ENCODE results near the gene LRRC46.

The LRRC46 gene, protein sequence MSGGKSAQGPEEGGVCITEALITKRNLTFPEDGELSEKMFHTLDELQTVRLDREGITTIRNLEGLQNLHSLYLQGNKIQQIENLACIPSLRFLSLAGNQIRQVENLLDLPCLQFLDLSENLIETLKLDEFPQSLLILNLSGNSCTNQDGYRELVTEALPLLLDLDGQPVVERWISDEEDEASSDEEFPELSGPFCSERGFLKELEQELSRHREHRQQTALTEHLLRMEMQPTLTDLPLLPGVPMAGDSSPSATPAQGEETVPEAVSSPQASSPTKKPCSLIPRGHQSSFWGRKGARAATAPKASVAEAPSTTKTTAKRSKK

DNA sequence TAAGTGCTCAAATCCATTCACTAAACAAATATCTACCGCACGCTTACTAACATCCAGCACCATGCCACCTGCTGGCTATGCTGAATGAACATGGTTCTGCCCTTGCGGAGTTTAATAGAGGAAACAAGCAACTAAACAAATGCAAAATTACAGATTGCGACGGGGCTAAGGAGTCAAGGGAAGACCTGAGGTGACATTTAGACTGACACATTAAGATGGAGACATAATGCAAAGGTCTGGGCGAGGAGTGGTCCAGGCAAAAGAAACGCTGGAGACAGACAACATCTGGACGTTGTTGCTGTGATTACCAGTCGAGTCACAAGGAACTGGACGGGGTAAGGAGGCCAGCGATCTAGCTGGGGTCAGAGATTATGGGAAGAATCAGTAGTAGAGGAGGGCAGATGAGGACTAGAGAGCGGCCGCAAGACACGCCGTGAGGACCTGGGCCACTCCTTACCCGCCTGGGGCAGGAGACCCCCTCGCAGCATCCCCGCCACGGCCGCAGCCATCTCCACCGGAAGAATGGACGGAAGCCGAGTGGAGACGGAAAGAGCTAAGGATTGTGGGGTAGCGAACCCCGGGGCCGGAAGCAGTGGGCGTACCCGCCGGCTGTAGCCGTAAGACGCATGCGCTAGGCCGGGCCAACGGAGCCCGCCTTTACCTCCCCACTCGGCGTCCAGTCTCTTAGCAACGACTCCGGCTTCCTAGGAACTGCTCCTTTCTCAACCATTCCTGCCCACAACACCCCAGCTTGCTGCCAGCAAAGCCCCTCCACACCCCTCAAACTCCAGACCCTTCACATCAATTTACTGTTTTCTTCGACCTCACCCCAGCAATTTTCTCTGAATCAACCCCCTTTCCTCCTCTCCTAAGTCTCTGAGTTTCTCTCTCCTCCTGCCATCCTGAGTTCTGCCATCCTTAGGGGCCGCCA lies at the start of gene LRRC46, which contains the start of gene MRPL10:
Gene LRRC46 (plus strand): TSS at position 668 of the 931 bp plus-strand sequence. CDS start 320 bp downstream, outside the sequence.
Gene MRPL10 (minus strand): TSS at position 539 of the 931 bp plus-strand sequence. CDS start 30 bp downstream, at position 509.
- peak; percentile 83 for DNase-seq (ENCODE audit: low read depth)

DNA sequence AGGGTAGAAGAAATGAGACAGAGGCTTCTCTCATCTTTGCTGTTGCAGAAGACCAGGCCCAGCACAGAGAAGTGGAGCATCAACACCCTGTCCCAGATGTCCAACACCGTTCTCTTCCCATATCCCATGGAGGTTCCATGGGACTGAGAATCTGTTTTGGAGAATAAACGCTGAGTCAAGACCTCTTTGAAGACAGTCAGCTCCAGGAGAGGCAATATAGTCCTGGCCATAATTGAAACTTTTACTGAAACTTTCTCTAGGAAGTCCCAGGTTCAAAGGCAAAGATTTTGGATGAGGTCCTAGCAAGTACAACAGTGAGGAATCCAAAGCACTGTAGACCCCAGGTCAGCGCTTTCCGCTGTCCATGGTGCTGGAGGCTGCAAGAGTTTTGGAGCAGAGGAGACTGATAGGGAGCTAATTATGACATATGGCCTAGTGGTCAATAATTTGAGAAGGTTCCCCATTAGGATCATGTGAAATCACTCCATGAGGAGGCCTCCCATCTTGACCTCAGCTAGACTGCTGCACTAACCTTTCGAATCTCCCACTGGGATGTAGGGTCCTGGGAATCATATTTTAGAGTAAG lies 45.8 kb upstream of the LRRC46 start:
- DNase-seq (ENCODE audit: low read depth) = no peak

DNA sequence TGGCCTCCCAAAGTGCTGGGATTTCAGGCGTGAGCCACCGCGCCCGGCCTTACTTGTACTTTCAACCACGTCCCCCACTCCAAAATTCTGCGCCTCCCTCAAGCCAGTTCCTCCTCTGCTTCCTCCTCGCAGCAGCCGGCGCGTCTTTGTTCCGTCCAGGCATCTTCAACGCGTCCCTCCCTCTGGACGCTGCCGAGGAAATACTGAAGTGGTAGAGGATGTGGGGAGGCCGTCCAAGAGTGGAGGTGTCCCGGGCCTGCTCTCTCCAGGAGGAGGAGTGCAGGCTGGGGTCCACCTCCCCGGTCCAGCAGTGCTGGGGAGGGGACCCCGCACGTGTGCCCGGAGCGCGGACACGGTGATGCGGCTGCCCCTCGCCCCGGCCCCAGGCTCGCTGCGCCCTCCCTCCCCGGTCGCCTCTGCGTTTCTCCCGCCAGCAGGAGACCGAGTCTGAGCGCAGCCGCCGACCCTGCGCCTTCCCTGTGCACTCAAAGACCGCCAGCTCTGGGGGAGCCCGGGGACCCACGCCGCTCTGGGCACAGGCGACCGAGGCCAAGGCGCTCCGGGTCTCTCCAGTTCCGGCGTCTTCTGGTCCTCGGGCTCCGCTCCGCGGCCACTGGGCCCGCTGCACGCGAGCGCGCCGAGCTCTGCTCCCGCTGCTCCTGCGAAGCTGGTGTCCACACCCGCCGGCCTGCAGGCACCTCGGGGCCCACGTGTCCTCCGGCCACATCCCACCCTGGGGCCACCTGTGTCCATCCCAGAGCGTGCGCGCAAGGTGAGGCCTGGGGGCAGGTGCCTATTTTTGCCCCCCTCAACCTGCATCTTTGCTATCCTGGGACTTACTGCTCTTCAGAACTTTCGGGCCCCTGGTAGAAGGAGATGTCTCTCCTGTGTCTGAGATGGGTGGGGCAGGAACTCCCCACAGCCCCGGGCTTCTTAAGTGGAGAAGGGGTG lies 41.6 kb upstream of the LRRC46 start:
- no peak for DNase-seq (ENCODE audit: low read depth)

DNA sequence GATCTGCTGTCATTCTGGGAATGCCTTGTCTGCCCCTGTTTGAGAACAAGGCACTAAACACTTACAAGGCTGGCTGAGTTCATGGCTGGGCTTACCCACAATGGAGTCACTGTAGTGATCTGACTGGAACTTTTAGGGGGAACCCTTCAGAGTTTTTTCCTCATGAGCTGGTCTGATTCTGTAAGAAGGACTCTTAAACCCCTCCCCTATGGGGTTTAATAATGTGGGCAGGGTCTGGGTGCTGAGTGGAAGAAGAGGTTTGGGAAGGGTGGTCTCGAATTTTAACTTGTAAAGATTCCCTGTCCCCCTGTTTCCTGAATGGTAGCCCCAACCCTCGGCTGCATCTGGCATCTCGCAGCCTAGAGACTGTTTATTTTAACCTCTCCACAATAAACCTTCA lies 40.4 kb upstream of the LRRC46 start:
- DNase-seq (ENCODE audit: low read depth) = no peak

DNA sequence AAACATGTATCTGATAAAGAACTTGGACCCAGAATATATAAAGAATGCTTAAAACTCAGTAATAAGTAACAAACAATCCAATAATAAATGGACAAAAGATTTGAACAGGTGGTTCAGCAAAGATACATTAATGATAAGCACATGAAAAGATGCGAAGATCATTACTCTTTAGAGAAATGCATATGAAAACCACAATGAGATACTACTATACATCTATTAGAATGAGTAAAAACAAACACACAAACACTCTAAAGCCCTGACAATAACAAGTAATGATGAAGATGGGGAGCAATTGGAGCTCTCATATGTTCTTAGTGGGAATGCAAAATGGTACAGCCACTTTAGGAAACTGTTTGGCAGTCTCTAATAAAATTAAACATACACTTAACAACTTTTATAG lies 39.0 kb upstream of the LRRC46 start:
- no peak for DNase-seq (ENCODE audit: low read depth)

DNA sequence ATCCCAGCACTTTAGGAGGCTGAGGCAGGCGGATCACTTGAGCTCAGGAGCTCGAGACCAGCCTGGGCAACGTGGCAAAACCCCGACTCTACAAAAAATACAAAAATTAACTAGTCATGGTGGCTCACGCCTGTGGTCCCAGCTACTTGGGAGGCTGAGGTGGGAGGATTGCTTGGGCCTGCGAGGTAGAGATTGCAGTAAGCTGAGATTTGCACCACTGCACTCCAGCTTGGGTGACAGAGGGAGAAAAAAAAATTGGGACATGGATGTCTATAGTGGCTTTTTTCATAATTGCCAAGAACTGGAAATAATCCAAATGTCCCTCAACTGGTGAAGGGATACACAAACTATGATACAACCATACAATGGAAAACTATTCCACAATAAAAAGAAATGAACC lies 38.5 kb upstream of the LRRC46 start:
- DNase-seq (ENCODE audit: low read depth) = no peak

DNA sequence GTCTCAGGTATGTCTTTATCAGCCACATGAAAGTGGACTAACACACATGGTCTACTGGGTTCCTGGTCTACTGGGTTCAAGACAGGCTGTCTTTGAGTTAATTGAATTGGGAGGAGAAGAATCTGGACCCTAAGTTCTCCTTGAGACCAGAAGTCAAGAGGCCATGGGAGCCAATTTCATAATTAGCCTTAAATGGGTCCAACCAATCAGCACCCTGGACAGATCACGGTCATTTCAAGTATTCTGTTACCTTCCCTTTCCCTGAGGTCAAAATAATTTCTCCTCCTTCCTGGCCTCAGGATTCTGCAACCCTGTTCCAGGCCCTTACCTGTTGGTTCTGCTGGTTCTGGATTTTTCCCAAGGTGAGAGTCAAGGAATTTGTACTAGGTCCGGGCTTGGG lies 33.7 kb upstream of the LRRC46 start:
- no peak for DNase-seq (ENCODE audit: low read depth)

DNA sequence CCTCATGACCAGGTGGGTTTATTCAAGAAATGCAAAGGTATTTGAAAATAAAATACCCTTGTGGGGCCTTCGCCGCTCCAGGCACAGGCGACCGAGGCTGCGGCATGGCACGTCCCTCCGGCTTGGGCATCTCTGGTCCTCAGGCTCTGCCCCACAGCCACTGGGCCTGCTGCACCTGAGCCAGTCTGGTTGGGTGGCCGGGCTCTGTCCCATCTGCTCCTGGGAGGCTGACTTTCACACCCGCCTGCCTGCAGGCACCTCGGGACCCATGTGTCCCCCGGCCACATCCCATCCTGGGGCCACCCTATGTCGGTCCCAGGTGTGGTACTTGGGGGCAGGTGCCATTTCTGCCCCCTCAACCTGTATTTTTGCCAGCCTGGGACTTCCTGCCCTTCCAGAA lies 30.8 kb upstream of the LRRC46 start:
- DNase-seq (ENCODE audit: low read depth) = no peak

DNA sequence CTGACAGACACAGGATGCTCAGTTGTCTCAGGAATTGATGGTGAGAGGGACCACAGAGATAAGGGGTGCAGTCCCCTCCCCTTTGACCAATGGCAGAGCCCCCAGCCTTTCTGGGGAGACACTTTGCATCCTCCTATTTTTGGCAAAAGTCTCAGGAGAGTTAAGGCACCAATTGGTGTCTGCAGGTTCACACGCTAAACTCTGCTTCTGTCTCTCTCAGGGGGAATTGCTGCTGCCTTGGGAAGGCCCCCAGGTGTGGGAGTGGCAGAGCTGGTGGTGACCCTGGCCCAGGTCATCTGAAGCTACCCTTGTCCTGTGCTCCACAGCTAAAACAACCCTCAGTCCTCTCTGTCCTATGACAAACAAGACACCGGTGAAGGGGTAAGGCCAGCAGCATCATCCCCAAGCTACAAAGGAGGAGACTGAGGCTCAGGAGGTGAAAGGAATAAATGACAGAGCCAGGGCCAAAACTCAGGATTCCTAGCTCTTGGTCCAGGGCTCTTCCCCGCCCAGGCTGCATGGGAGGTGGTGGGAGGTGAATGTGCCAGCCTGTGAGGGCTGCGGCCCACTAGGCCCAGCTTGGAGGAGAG lies 30.2 kb upstream of the LRRC46 start:
- DNase-seq (ENCODE audit: low read depth) = no peak

DNA sequence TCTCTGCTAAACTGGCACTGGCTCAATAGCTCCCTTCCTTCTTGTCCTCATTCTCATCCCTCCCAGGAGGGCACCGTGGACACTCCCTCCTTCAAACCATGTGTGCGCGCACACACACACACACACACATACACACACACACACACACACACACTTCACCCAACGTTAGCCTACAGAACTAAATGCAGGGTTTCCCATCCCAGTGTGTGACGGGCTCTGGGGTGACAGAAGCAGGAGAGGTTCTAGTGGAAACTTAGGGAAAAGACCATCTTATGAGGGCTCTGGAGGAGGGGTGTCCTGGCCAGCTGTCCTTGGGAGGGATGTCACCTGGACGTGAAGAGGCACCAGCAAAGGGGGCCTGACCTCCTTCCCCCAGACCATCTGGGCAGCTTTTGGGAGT lies 29.6 kb upstream of the LRRC46 start:
- DNase-seq (ENCODE audit: low read depth) = no peak

DNA sequence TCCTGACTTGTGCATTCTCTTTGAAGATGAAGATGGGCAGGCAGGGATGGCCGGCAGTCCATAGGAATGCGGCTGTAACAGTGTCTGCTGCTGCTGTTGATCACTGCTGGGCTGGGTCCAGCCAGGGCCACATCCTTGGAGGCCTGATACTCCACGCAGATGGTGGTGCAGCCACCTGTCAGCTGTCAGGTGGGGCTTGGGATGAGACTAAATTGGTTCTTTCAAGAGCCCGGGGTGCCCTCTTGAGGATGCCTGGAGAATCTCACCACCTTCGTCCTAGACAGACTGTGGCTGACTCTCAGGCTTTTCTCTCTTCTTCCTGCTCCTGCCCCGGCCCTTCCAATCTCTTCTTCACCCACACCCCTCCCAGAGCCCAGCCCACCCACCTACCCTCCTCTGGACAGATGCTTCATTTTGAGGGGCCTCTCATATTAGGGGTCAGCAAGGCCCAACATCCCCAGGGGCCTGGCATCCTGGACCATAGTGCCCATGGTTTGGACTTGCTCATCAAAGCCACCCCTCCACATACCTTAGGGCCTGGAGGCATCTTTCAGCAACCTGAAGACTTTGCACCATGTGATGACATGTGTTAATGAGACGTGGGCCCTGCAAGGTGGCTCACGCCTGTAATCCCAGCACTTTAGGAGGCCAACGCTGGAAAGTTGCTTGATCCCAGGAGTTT lies 29.0 kb upstream of the LRRC46 start:
- DNase-seq (ENCODE audit: low read depth) = no peak

DNA sequence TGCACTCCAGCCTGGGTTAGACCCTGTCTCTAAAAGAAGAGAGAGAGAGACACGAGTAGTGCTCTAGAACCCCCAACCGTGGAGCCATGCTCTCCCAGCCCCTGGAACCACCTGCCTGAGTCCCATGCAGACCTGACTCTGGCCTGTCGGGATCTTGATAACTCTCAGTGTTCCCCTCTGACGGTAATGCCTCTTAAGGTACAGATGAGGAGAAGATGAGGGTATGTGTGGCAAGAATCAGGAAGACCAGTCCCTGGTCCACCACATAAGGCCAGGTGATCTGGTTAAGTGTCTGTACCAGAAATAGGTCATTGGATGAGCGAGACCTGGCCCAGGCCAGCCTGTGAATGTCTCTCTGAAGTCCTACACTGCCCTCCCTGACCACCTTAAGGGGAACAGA lies 28.3 kb upstream of the LRRC46 start:
- DNase-seq (ENCODE audit: low read depth) = no peak

DNA sequence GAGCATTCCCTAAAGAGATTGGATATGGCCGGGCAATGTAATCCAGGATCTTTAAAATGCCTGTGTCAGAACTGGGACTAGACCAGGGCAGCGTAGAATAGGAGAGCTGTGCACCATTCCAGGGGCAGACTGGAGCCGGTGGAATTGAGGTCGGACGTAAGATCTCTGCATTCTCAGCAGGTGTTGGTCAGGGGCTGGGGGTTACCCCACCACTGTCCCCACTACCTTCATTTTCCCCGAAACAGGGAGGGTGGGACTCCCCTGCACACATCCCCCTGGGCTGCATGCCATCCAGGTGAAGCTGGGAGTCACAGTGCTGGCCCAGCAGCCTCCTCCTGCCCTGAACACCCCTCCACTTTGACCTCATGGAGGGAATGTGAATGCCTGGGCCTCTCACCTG lies 27.7 kb upstream of the LRRC46 start:
- DNase-seq (ENCODE audit: low read depth) = no peak

DNA sequence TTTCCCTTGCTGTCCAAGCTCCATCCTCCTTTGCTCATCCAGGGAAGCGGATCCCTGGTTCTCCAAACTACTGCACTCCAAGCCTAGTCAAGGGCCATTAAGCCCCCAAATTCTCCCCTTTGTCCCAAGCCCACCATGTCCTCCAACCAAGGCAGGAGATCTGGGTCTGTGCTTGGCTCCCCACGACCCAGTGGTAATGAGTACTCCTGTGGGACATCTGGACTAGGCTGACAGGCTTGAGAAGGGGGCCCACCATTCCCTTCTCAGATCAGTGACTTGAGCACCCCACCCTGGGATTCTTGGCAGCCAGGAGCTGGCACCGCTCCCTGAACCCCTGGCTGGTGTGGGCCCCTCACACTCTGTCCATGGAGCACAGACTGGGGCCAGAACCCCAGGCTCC lies 27.0 kb upstream of the LRRC46 start:
- DNase-seq (ENCODE audit: low read depth) = no peak

DNA sequence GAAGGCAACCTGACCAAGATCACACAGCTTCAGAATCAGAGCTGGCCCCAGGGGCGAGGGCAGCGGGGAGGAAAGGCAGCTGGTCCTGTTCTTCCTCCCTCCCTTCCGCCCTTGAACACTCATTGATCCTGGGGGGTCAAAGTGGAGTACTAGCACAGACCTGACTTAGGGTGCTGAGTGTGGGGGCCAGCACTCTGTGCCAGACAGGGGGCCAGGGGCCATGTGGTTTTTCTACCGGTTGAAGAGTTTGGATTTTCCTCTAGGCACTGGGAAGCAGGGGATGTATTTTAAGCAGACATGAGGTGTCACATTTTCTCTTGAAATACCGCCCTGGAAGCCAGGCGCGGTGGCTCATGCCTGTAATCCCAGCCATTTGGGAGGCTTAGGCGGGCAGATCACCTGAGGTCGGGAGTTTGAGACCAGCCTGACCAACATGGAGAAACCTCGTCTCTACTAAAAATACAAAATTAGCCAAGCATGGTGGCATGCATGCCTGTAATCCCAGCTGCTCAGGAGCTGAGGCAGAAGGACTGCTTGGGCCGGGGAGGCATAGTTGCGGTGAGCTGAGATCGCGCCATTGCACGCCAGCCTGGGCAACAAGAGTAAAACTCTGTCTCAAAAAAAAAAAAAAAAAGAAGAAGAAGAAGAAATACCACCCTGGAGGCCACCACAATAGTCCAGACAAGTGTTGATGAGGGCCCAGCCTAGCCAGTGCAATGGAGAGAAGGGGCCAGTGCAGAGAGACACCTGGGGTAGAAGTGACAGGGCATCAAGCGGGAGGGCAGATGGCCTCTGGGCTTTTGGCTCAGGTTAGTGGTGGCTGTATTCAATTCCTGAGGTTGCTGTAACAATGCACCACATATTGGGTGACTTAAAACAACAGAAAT lies 25.2 kb upstream of the LRRC46 start:
- no peak for DNase-seq (ENCODE audit: low read depth)

DNA sequence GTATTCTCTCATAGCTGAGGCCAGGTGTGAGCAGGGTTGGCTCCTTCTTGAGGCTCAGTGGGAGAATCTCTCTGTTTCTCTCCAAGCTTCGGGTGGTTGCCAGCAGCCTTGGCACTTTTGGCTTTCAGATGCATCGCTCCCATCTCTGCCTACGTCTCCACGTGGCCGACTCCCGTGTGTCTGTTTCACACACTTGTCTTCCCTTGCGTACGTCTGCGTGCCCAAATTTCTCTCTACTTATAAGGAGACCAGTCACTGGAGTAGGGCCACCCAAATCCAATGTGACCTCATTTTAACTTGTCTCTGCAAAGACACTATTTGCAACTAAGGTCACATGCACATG lies 24.6 kb upstream of the LRRC46 start:
- no peak for DNase-seq (ENCODE audit: low read depth)

DNA sequence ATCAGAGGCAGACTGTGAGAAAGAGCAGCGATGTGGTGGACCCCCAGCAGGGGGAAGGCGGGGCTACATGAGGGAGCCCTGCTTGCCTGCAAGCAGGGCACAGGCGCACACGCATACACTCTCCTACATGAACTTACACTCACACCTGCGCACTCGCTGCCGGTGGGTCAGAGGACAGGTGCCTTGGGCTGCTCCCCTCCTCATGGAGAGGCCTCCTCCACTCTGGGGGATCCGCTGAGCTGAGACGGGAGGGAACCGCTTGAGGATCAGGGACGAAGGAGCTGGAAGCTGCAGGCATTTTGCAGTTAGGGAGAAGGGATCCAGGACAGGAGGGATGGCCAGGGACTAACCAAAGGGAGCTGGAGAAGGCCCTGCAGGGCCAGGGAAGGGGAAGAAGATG lies 24.0 kb upstream of the LRRC46 start:
- DNase-seq (ENCODE audit: low read depth) = no peak

DNA sequence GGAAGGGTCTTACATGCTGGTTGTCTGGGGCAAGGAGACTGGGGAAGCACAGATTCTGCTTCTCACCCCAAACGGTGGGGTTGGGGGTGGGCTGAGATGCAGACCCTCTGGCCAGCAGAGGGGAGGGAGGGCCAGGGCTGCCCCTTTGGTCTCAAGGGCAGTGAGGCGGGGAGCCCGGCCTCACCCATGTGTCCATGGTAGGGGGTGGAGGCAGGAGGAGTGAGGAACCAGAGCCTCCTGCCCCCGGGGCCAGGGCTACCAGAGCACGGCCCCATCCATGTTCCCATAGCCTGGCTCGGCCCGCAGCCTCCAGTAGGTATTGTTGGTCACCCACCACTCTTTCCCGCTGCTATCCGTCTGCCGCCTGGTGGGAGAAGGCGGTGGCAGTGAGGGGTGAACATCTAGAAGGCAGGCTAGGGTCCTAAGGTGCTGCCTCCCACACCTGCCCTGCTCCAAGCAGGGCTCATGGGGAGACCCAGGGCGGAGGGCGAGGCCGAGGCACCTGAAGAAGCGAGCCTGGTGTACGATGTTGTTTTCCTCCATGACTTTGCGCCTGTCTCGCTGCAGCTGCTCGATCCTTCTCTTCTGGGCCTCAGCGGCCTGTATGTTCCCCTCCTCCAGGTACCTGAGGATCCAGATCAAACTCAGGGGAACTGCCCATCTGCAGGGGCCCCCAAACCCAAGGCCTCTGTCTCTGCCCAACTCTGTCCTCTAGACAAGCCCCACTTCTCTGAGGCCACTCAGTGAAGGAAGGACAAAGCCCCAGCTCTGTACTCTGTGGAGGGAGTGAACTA lies 23.2 kb upstream of the LRRC46 start:
- DNase-seq (ENCODE audit: low read depth) = no peak
